ENCODE results near the gene SLIRP.
A peak's percentile ranks its signal among the peaks of the same experiment; 100 is the strongest.
"Not testable (repeated sequence)": the region's sequence is repeated elsewhere in the genome, so short reads cannot be mapped to it uniquely, and the experiment has no call there.

Gene SLIRP

DNA sequence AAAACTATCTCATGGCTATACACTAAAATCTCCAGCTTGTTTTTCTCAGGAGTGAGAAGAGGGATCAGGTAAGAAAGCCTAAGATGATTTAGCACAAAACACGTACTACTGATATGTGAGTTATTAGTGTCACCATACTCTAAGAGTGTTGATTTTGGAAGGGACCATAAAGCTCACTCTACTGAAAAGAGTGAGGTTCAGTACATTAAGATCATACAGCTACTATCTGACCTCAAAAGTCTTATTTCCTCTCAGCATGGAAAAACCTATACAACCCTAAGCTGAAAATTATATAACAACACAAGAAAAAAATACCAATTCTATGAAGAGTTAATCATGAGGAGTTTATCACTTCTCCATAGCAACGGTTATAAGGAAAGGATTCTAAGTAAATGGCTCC lies 33.5 kb downstream of the SLIRP start:
- no peak for DNase-seq

DNA sequence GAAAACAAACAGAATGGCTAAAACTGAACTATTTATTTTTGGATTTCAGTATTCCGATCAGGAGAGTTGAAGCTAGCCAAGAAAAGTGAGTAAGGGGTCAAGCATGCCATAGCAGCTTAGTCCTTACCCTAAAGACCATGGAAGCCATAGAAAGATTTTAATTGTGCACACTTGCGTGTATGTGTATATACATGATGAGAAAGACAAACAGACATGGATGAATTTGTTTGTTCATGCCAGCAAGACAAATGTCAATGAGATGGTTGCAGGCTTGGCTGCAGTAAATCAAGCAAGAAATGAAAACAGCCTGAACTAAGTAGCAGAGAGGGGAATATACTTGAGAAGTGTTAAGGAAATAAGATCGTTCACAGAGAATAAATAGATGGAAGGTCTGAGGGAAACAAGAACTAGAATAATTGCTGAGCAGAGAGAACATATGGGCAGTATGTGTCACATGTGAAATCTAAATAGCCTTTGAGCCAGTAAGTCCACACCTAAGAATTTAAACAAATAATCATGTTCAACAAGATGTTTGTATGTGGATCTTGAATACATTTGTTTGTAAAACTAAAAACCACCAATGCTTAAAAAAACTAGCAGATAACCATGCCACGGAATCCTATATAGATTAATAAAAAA lies 38.3 kb downstream of the SLIRP start:
- no peak for DNase-seq

DNA sequence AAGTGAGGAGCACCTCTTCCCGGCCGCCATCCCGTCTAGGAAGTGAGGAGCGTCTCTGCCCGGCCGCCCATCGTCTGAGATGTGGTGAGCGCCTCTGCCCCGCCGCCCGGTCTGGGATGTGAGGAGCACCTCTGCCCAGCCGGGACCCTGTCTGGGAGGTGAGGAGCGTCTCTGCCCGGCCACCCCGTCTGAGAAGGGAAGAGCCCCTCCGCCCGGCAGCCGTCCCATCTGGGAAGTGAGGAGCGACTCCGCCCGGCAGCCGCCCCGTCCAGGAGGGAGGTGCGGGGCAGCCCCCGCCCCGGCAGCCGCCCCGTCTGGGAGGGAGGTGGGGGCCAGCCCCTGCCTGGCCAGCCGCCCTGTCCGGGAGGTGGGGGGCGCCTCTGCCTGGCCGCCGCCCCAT lies 39.5 kb downstream of the SLIRP start:
- not testable (repeated sequence) for DNase-seq

DNA sequence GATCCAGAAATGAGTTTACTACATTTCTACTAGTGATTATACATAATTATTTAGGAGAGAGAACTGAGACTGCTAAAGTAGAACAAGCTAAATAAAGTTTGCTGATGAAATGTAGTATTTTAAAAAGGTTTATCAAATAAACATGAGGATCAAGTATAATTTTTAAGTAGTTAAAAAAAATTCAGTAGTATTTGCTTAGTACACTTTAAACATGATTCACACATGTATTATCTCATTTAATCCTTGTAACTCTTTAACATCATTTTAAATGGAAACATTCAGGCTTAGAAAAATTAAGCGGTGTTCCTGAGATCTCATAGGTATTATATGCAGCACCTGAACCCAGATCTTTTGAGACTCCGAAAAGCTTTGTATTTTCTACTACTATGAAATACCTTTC lies 44.4 kb downstream of the SLIRP start:
- no peak for DNase-seq

DNA sequence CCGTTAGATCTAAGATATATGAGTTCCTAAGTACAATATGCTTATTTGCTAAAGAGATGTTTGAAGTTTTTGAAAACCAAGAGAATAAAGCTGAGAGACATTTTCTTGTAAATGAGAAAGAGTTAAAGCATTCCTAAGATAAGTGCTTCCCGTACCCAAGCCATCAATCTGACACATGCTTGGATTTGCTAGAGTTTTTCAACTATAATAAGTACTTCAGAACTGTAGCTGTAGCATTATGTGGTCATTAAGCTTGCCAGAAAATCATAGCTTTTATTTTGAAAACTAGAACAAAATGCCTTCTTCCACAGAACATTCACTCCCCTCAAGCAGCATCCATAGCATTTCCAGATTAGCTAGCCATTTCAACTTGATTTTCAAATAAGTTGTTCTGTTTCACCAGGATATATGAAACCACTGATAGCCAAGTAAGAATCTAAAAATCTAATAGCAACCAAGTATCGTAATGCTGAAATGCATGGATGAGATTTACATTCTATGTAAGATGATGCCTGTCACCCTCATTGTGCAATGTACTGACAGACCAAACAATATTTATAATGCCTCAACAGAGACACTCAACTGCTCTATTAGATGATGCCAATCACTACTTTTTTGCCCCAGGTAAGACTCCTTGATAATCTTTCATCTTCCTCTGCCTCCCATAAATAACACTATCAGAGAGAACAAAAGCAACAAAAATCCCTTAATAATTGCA lies 45.1 kb downstream of the SLIRP start:
- DNase-seq, result no peak

DNA sequence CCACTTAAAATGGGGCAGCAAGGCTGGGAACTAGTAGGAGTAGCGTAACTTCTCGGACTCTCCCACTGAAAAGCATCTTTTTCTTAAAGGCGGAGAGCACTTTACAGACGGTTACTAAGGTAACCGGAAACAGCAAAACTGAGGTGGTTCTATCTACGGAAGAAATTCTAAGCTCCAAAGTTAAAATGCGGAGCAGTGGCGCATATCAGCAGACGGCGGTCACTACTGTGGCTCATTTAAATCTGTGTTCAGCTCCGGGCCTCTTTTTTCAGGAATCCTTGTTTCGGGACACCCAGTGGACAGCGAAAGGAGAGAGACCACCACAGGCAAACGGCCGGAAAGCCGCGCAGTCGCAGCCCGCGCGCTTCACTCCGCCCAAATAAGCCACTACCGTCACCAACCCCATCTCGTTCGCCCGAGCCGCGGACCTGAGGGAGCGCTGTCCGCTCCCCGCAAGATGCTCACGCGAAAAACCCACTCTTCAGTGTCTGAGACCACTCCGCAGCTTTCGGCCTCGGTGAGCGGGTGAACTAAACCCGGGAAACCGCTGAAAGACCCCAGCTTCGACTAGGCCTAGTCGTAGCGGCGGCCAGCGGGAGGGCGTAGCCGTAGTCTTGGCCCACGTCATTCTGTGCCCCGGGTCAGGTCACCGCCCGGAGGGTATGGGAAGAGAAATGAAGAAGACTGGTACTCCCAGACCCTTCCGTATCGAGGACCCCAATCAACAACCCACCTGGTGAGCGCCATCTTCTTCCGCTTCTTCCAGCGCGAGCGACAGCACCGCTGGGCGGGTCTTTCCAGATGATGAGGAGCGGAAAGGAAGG lies 52.7 kb downstream of the SLIRP start, which contains the start of gene SNW1:
Gene SNW1 (minus strand): TSS at position 776 of the 824 bp plus-strand sequence. CDS start 29 bp downstream, at position 747.
- DNase-seq, result peak; percentile 7 to 97 (median 89)

DNA sequence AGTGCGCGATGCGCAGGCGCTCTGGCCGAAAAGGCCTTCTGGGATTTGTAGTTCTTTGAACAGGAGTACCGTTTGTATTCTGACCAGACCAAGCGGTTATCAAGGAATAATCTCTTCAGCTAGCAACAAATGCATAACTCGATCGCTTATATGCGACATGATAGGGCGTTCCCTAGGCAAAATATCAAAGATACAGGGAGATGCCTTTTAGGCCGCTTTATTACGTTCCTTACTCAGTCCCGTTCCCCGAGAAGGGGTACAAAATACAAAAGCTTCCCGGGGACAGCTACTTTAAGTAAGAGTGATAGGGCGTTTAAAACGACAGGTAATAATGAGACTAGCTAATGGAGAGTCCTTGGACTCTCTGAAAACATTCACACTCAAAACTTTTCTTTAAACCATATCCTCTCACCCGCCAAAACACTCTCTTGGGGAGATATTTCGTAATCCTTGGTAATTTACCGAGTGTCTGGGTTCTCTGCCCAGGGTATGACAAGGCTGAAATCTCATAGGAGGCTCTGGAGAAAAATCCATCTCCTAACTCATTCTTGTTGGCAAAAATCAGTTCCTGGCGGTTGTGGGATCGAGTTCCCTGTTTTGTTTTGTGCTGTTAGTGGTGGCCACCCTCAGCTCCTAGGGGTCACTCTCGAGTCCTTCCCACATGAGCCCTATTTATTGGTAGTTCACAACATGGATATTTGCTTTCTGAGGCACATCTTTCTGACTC lies 53.5 kb downstream of the SLIRP start:
- peak in 31 of 56 donors; percentile 2 to 94 (median 12) for DNase-seq

DNA sequence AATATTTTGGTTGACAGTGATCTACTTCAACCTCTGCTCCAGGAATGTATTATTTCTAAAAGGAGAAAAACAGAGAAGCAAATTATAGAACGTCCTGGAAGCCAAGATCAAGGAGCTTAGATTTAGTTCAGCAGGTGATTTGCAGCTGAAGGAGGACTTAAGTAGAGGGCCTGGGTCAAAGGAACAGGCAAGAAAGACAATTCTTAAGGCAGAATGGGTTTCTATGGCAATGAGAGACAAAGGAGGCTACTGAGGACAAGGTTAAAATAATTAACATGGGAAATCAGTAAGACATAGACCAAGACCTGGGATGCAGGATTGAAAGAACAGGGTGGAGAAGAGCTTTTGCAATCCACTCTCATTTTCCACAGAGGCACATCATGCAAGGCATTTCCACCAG lies 55.4 kb downstream of the SLIRP start:
- DNase-seq, result no peak

DNA sequence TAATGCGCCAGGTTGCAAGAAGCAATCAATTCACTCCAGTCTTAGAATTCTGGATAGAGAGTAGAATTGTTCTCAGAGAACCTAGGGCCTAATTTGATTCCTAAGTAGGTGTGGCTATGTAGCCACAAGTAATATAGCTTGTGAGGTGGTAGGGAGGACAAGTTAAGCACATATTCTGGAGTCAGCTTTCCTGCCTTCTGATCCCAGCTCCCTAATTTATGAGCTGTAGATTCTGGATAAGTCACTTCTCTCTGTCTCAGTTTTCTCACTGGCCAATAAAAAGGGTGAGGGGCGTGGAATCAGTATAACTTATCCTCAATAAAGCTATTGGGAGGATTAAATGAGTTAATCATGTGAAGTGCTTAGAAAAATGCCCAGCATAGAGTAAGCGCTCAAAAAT lies 56.1 kb downstream of the SLIRP start:
- no peak for DNase-seq
